Measurements from ENCODE around the gene LHFPL6.

LHFPL6 gene

GRCh38 chr13:39407786-39408185 lies 195.2 kb downstream of the LHFPL6 start:
- TF ChIP-seq POLR2A (IDR thresholded peaks at IDR 0.05; ENCODE audit: low read depth, low read length), result no peak
- FAIRE-seq (no peak), DNase-seq (ENCODE audit: insufficient read length, low spot score) (no peak)

- TF ChIP-seq POLR2A (IDR thresholded peaks at IDR 0.05; ENCODE audit: low read depth, low read length), result no peak
- DNase-seq (ENCODE audit: insufficient read length, low spot score) (no peak), FAIRE-seq (no peak)
Measured at GRCh38 chr13:39407138-39407537, 195.9 kb downstream of the LHFPL6 start.

- DNase-seq (ENCODE audit: insufficient read length, low spot score), result peak; percentile 12
Measured at GRCh38 chr13:39406688-39407087, 196.3 kb downstream of the LHFPL6 start.

GRCh38 chr13:39405596-39406205 lies 197.3 kb downstream of the LHFPL6 start:
- DNase-seq (ENCODE audit: insufficient read length, low spot score) (no peak), FAIRE-seq (no peak)
- no peak for TF ChIP-seq POLR2A (IDR thresholded peaks at IDR 0.05; ENCODE audit: low read depth, low read length)

More at GRCh38 chr13:39406688-39407087, 196.3 kb downstream of the LHFPL6 start:
- TF ChIP-seq POLR2A (IDR thresholded peaks at IDR 0.05; ENCODE audit: low read depth, low read length), result no peak
- no peak for FAIRE-seq

- no peak for DNase-seq (ENCODE audit: insufficient read length, low spot score)
- FAIRE-seq, result no peak
- no peak for TF ChIP-seq POLR2A (IDR thresholded peaks at IDR 0.05; ENCODE audit: low read depth, low read length)
Measured at GRCh38 chr13:39405107-39405506, 197.9 kb downstream of the LHFPL6 start.

GRCh38 chr13:39403106-39403505 lies 199.9 kb downstream of the LHFPL6 start:
- DNase-seq (ENCODE audit: insufficient read length, low spot score), result no peak
- no peak for TF ChIP-seq POLR2A (IDR thresholded peaks at IDR 0.05; ENCODE audit: low read depth, low read length)
- no peak for FAIRE-seq

GRCh38 chr13:39402221-39402970 lies 200.6 kb downstream of the LHFPL6 start:
- DNase-seq (ENCODE audit: insufficient read length, low spot score), result no peak
- no peak for FAIRE-seq
- TF ChIP-seq POLR2A (IDR thresholded peaks at IDR 0.05; ENCODE audit: low read depth, low read length), result no peak

- FAIRE-seq, result no peak
- no peak for TF ChIP-seq POLR2A (IDR thresholded peaks at IDR 0.05; ENCODE audit: low read depth, low read length)
- no peak for DNase-seq (ENCODE audit: insufficient read length, low spot score)
Measured at GRCh38 chr13:39401756-39402155, 201.2 kb downstream of the LHFPL6 start.

GRCh38 chr13:39401046-39401705 lies 201.8 kb downstream of the LHFPL6 start:
- TF ChIP-seq POLR2A (IDR thresholded peaks at IDR 0.05; ENCODE audit: low read depth, low read length), result no peak
- DNase-seq (ENCODE audit: insufficient read length, low spot score), result no peak
- FAIRE-seq, result no peak

GRCh38 chr13:39399102-39399501 lies 203.9 kb downstream of the LHFPL6 start:
- FAIRE-seq, result no peak
- no peak for TF ChIP-seq POLR2A (IDR thresholded peaks at IDR 0.05; ENCODE audit: low read depth, low read length)
- DNase-seq (ENCODE audit: insufficient read length, low spot score), result no peak

- FAIRE-seq (no peak), DNase-seq (ENCODE audit: insufficient read length, low spot score) (no peak)
- no peak for TF ChIP-seq POLR2A (IDR thresholded peaks at IDR 0.05; ENCODE audit: low read depth, low read length)
Measured at GRCh38 chr13:39397896-39398265, 205.1 kb downstream of the LHFPL6 start.

- FAIRE-seq, result no peak
Measured at GRCh38 chr13:39397226-39397895, 205.6 kb downstream of the LHFPL6 start.

GRCh38 chr13:39394796-39395678 lies 208.0 kb downstream of the LHFPL6 start:
- no peak for TF ChIP-seq POLR2A (IDR thresholded peaks at IDR 0.05; ENCODE audit: low read depth, low read length)
- DNase-seq (ENCODE audit: insufficient read length, low spot score), result no peak
- FAIRE-seq, result no peak

More at GRCh38 chr13:39397226-39397895, 205.6 kb downstream of the LHFPL6 start:
- no peak for TF ChIP-seq POLR2A (IDR thresholded peaks at IDR 0.05; ENCODE audit: low read depth, low read length)
- no peak for DNase-seq (ENCODE audit: insufficient read length, low spot score)
